ENCODE results near the gene ZMYND8. TPM values are rescaled to one million over a fixed set of nuclear protein-coding genes. Genes with fewer than 3 reads are reported as not detected.

Gene ZMYND8
- total and polyA plus RNA-seq, 10 of the 15 experiments (the other 5 are each of a cell fraction or from before 2014, with no cell fraction given), result 12.9 to 54.8 (median 23.1) TPM

- Histone ChIP-seq H3K4me2 (ENCODE audit: control insufficient read depth, insufficient read depth) (no peak overlapping the region), H3K9ac (ENCODE audit: control insufficient read depth, insufficient read depth, low read length) (no peak overlapping the region), H3K4me3 (no peak overlapping the region), H3K27me3 (replicated peaks in 1 of 2; ENCODE audit: control insufficient read depth in 2 of 2, insufficient read depth in 2 of 2, low read length in 1 of 2) (no peaks in the 10 kb centered on the region), H4K20me1 (ENCODE audit: control insufficient read depth, insufficient read depth) (no peaks in the 10 kb centered on the region), H3K27ac (ENCODE audit: control insufficient read depth, insufficient read depth) (no peak overlapping the region), H3K9me3 (replicated peaks; ENCODE audit: control insufficient read depth, insufficient read depth, low read length) (no peaks in the 10 kb centered on the region), H3K4me1 (ENCODE audit: control insufficient read depth, insufficient read depth, low read length) (peaks cover 37% of the 10 kb centered on the region), H3K36me3 (ENCODE audit: control insufficient read depth in 2 of 2, insufficient read depth in 2 of 2, low read length in 1 of 2) (peaks cover 14 to 35% of the 10 kb centered on the region in 2 experiments), H3K79me2 (ENCODE audit: control insufficient read depth, insufficient read depth, low read length) (peaks cover 48% of the 10 kb centered on the region), H2AFZ (ENCODE audit: control insufficient read depth, low read depth, low read length) (no peak overlapping the region)
- ATAC-seq (no peak), FAIRE-seq (no peak), DNase-seq (ENCODE audit: low read depth, low spot score) (no peak)
- POLR2A ChIA-PET, result no interaction called here
- CTCF ChIA-PET, result interaction anchor here (0.5 to 10.1 kb wide), 3 partner anchors 18 to 127 kb away, joined by 3 to 148 read pairs (median 3); no protein-coding TSS in a partner anchor
- RAD21 ChIA-PET (ENCODE audit: unreplicated experiment), result no interaction called here
- in situ Hi-C loops (cut with MboI) (no loop called here), intact Hi-C loops (cut with micrococcal nuclease; ENCODE audit: unreplicated experiment) (no loop called here)
- TF ChIP-seq SP1 (IDR thresholded peaks at IDR 0.05; ENCODE audit: low read depth, low read length) (no peak), MYB (IDR thresholded peaks at IDR 0.05; ENCODE audit: borderline replicate concordance, low read depth, low read length) (no peak), TCF12 (IDR thresholded peaks at IDR 0.05; ENCODE audit: low read depth, low read length) (no peak), IRF3 (IDR thresholded peaks at IDR 0.05) (no peak), MYC (IDR thresholded peaks at IDR 0.05; ENCODE audit: insufficient read depth, insufficient read length, insufficient replicate concordance, low read length, severe bottlenecking) (no peak)
- TF ChIP-seq, protein P1, sequence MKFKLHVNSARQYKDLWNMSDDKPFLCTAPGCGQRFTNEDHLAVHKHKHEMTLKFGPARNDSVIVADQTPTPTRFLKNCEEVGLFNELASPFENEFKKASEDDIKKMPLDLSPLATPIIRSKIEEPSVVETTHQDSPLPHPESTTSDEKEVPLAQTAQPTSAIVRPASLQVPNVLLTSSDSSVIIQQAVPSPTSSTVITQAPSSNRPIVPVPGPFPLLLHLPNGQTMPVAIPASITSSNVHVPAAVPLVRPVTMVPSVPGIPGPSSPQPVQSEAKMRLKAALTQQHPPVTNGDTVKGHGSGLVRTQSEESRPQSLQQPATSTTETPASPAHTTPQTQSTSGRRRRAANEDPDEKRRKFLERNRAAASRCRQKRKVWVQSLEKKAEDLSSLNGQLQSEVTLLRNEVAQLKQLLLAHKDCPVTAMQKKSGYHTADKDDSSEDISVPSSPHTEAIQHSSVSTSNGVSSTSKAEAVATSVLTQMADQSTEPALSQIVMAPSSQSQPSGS (IDR thresholded peaks at IDR 0.05; ENCODE audit: low read length), result no peak
- TF ChIP-seq, protein P2, sequence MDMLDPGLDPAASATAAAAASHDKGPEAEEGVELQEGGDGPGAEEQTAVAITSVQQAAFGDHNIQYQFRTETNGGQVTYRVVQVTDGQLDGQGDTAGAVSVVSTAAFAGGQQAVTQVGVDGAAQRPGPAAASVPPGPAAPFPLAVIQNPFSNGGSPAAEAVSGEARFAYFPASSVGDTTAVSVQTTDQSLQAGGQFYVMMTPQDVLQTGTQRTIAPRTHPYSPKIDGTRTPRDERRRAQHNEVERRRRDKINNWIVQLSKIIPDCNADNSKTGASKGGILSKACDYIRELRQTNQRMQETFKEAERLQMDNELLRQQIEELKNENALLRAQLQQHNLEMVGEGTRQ (IDR thresholded peaks at IDR 0.05; ENCODE audit: borderline replicate concordance, low read depth, low read length), result no peak
- SMC1A ChIA-PET (ENCODE audit: uncharacterized antibody, unreplicated experiment), result interaction anchor here (5.5 kb wide), 1 partner anchor 16 kb away, joined by 55 read pairs; no protein-coding TSS in a partner anchor
- no TSS peak for BruUV-seq (replicated peaks)
- 80% methylated on average over 8 of the region's 8 CpGs for WGBS (ENCODE audit: insufficient coverage, insufficient replicate concordance, low lambda C conversion rate, missing lambda C conversion rate)
Measured at GRCh38 chr20:47256668-47257236, 99.7 kb downstream of the ZMYND8 start.

All from GM12878 (cell line).